ENCODE results near the gene USF1.
"Not testable (repeated sequence)": the region's sequence is repeated elsewhere in the genome, so short reads cannot be mapped to it uniquely, and the experiment has no call there.

The USF1 gene

GRCh38 chr1:160999376-160999775 is 46.4 kb downstream of the USF1 start:
- no peak for TF ChIP-seq CTCF (IDR thresholded peaks at IDR 0.05; ENCODE audit: low read depth, low read length, missing control alignments)
- in situ Hi-C loops (cut with HindIII; ENCODE audit: low sequenced_read_pairs): no loop called here
- no peak for DNase-seq (ENCODE audit: low read depth)
- H3K4me3 ChIP-seq (ENCODE audit: low read depth, low read length): no peak overlapping the region

- DNase-seq (ENCODE audit: low read depth): peak; percentile 19
- in situ Hi-C loops (cut with HindIII; ENCODE audit: low sequenced_read_pairs): no loop called here
- peak; percentile 68 for TF ChIP-seq CTCF (IDR thresholded peaks at IDR 0.05; ENCODE audit: low read depth, low read length, missing control alignments)
- no peak overlapping the region for H3K4me3 ChIP-seq (ENCODE audit: low read depth, low read length)
Observed at GRCh38 chr1:160997323-160998038, 48.3 kb downstream of the USF1 start.

- DNase-seq (ENCODE audit: low read depth): no peak
- H3K4me3 ChIP-seq (ENCODE audit: low read depth, low read length): no peak overlapping the region
- in situ Hi-C loops (cut with HindIII; ENCODE audit: low sequenced_read_pairs): no loop called here
- no peak for TF ChIP-seq CTCF (IDR thresholded peaks at IDR 0.05; ENCODE audit: low read depth, low read length, missing control alignments)
Observed at GRCh38 chr1:160996178-160996577, 49.6 kb downstream of the USF1 start.

- H3K4me3 ChIP-seq (ENCODE audit: low read depth, low read length): no peak overlapping the region
- TF ChIP-seq CTCF (IDR thresholded peaks at IDR 0.05; ENCODE audit: low read depth, low read length, missing control alignments): peak; percentile 56
- peak; percentile 42 for DNase-seq (ENCODE audit: low read depth)
- in situ Hi-C loops (cut with HindIII; ENCODE audit: low sequenced_read_pairs): no loop called here
Observed at GRCh38 chr1:160993544-160994193, 52.1 kb downstream of the USF1 start.

GRCh38 chr1:160992036-160992435 is 53.7 kb downstream of the USF1 start:
- H3K4me3 ChIP-seq (ENCODE audit: low read depth, low read length); DNase-seq (ENCODE audit: low read depth); in situ Hi-C loops (cut with HindIII; ENCODE audit: low sequenced_read_pairs): not testable (repeated sequence)
